ENCODE data around the gene ACOX1. TPM values are rescaled to one million over a fixed set of nuclear protein-coding genes. Genes with fewer than 3 reads are reported as not detected.

ACOX1 gene
- total and polyA plus RNA-seq, 2 of the 13 experiments (the other 11 are each of a cell fraction or from before 2014, with no cell fraction given) = 86.4 to 120 TPM

DNA sequence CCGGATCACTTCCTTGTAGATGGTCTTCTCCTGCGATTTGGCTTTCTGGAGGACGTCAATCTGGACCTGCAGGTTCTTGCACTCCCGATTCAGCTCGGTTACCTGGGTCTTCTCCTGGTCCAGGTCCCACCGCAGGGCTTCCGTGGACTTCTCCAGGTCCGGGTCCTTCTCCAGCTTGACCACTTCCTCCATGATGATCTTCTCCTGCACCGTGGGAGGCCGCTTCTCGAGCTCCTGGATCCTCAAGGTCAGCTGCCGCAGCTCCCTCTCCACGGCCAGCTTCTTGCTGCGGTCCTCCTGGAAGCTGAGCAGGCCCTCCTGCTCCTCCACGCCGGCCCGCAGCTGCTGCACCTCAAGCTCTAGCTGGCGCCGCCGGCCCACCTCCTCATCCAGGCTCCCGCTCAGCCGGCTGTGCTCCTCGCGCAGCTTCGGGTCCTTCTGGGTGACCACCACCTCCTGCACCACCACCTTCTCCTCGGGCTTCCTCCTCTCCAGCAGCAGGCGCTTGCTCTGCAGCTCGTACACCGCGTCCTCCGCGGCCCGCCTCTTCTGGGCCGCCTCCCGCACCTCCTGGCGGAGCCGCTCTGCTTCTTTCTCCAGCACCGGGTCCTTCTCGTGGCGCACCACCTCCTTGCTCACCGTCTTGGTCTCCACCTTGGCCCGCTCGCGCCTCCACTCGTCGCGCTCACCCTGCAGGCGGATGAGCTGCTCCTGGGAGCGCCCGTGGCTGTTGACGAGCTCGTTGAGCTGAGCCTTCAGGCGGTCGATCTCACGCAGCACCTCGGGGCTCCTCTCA lies 29.9 kb upstream of the ACOX1 start:
- intact Hi-C loops (cut with micrococcal nuclease; ENCODE audit: unreplicated experiment) = no loop called here
- BruUV-seq (replicated peaks) = no TSS peak
- ChIA-PET POLR2A (interaction anchor here (1.4 to 1.5 kb wide), 2 partner anchors 23 to 104 kb away, joined by 4 read pairs; partner anchors contain the start of gene MRPL38), CTCF (ENCODE audit: low intra/inter-chr PET ratio, low total read pairs) (no interaction called here)
- Histone ChIP-seq H3K27me3 (ENCODE audit: control insufficient read depth in 1 of 2, insufficient read depth in 2 of 2, low read length in 2 of 2) (no peaks in the 10 kb centered on the region), H3K9ac (ENCODE audit: insufficient read depth, low read depth, low read length) (no peak overlapping the region), H3K36me3 (replicated peaks in 1 of 2; ENCODE audit: control insufficient read depth in 1 of 2, insufficient read depth in 2 of 2, low read length in 2 of 2) (peaks cover 0 to 6% of the 10 kb centered on the region in 2 experiments; a peak in 2 of 5 replicates), H3K4me3 (replicated peaks in 1 of 3; ENCODE audit: insufficient read depth in 1 of 3, low read depth in 2 of 3, low read length in 3 of 3) (no peak overlapping the region), H3K79me2 (ENCODE audit: insufficient read depth, low read length) (no peaks in the 10 kb centered on the region), H3K9me3 (ENCODE audit: low read length) (no peaks in the 10 kb centered on the region), H4K20me1 (ENCODE audit: insufficient read depth, low read length) (no peaks in the 10 kb centered on the region), H2AFZ (ENCODE audit: low read length) (no peak overlapping the region), H3K27ac (ENCODE audit: extremely low read length, insufficient read depth, low read length) (no peak overlapping the region), H3K4me2 (ENCODE audit: low read depth, low read length) (no peak overlapping the region), H3K4me1 (ENCODE audit: insufficient read depth, low read length) (peaks cover 24% of the 10 kb centered on the region)
- DNase-seq (ENCODE audit: low spot score) = no peak
- no peak for ATAC-seq
- no peak for FAIRE-seq
- TF ChIP-seq SOX5 (CRISPR knock-in tag; IDR thresholded peaks at IDR 0.05; ENCODE audit: borderline replicate concordance) = no peak
- TF ChIP-seq ZFP36L1 (CRISPR knock-in tag; IDR thresholded peaks at IDR 0.05) = no peak
- TF ChIP-seq YEATS4 (CRISPR knock-in tag; IDR thresholded peaks at IDR 0.05; ENCODE audit: borderline replicate concordance) = no peak
- TF ChIP-seq SPEN (CRISPR knock-in tag; IDR thresholded peaks at IDR 0.05; ENCODE audit: low read depth) = no peak
- no peak for TF ChIP-seq ZNF614 (CRISPR knock-in tag; IDR thresholded peaks at IDR 0.05; ENCODE audit: borderline replicate concordance)
- peak; percentile 14 for TF ChIP-seq AGO2 (optimal IDR thresholded peaks at IDR 0.05; ENCODE audit: low read depth, low read length)
- peak; percentile 35; the same call in 1 of the 2 replicates for TF ChIP-seq ZC3H13 (CRISPR knock-in tag; IDR thresholded peaks at IDR 0.05)
- TF ChIP-seq NR2F6 (IDR thresholded peaks at IDR 0.05) = no peak
- no peak for TF ChIP-seq NR2F6 (CRISPR knock-in tag; IDR thresholded peaks at IDR 0.05)
- WGBS (ENCODE audit: low lambda C conversion rate) = 96% methylated on average over 56 of the region's 56 CpGs
- in situ Hi-C loops (cut with HindIII; ENCODE audit: extremely low pct_ligation_motif_present, low pct_unique_long_range_greater_than_20kb) = loop anchor here (5.0 kb wide), 2 partner anchors 52 to 102 kb away; no protein-coding TSS in a partner anchor
